Measurements from ENCODE around the gene MATR3. TPM values are rescaled to one million over a fixed set of nuclear protein-coding genes. Genes with fewer than 3 reads are reported as not detected.

Gene MATR3
- total RNA-seq, 1 experiment from 2014 or later: 267 TPM

- H3K27ac Mint-ChIP-seq: peak overlapping the region in 1 of 3 experiments; percentile 76; a peak in 1 of 7 replicates
- peaks cover 16 to 22% of the 10 kb centered on the region in 2 experiments; a peak in 3 of 4 replicates for H3K4me1 Mint-ChIP-seq
- Histone ChIP-seq H3K23ac (ENCODE audit: insufficient read length, low read depth, low read length) (no peak overlapping the region), H4K91ac (ENCODE audit: insufficient read length, low read depth, low read length) (no peak overlapping the region), H2BK5ac (ENCODE audit: insufficient read length, low read length) (no peak overlapping the region), H2BK120ac (ENCODE audit: low read depth, low read length, poor library complexity, severe bottlenecking) (no peak overlapping the region), H4K20me1 (ENCODE audit: control insufficient read depth, insufficient read depth, insufficient read length) (no peaks in the 10 kb centered on the region), H3K23me2 (ENCODE audit: insufficient read length, low read depth, low read length, poor library complexity, severe bottlenecking) (no peaks in the 10 kb centered on the region), H3K4me1 (ENCODE audit: insufficient read depth, low read length) (no peaks in the 10 kb centered on the region), H4K5ac (ENCODE audit: insufficient read length, low read depth, low read length) (no peak overlapping the region), H2BK12ac (ENCODE audit: insufficient read length, low read depth, low read length) (no peak overlapping the region), H3T11ph (ENCODE audit: low read length) (no peak overlapping the region), H3K79me1 (ENCODE audit: insufficient read depth, low read depth, low read length, poor library complexity, severe bottlenecking) (no peaks in the 10 kb centered on the region), H3K27me3 (ENCODE audit: insufficient read depth, low read length) (no peaks in the 10 kb centered on the region), H3K9ac (ENCODE audit: extremely low read depth, insufficient read length, low read length) (no peak overlapping the region), H3K79me2 (ENCODE audit: insufficient read depth, low read length) (no peaks in the 10 kb centered on the region), H2AK5ac (ENCODE audit: insufficient read length, low read length) (no peak overlapping the region), H3K4me2 (ENCODE audit: insufficient read depth, insufficient read length, low read length) (no peak overlapping the region), H2BK15ac (ENCODE audit: low read depth, low read length) (no peak overlapping the region), H4K8ac (replicated peaks; ENCODE audit: insufficient read length, low read depth, low read length) (no peak overlapping the region), H3K18ac (ENCODE audit: insufficient read length, low read depth, low read length) (no peak overlapping the region), H3K27ac (ENCODE audit: insufficient read length, low read depth, low read length) (no peak overlapping the region), H2AFZ (ENCODE audit: low read length) (no peak overlapping the region), H3K14ac (ENCODE audit: insufficient read depth, low read length) (no peak overlapping the region; the same call in 1 of the 2 replicates), H2BK20ac (ENCODE audit: low read depth, low read length, poor library complexity, severe bottlenecking) (no peak overlapping the region), H3K4ac (ENCODE audit: low read depth, low read length) (no peak overlapping the region), H3K56ac (ENCODE audit: insufficient read length, low read depth, low read length) (no peak overlapping the region), H3K9me3 (ENCODE audit: control insufficient read depth, low read depth, low read length) (no peaks in the 10 kb centered on the region)
- TF ChIP-seq CTCF (conservative IDR thresholded peaks at IDR 0.05): no peak
- no CpG with 5 or more reads among the region's 47 CpGs for WGBS (ENCODE audit: extremely low coverage, insufficient read length, low lambda C conversion rate)
- H3K36me3 Mint-ChIP-seq (ENCODE audit: insufficient read depth in 1 of 3, low read depth in 3 of 3): peaks cover 0 to 8% (median 0%) of the 10 kb centered on the region in 3 experiments; a peak in 3 of 7 replicates
- DNase-seq: peak; percentile 65
- no peaks in the 10 kb centered on the region for H3K27me3 Mint-ChIP-seq (ENCODE audit: low read depth)
- no peaks in the 10 kb centered on the region for H3K9me3 Mint-ChIP-seq
- no peak overlapping the region for H3K4me3 Mint-ChIP-seq
Measured at GRCh38 chr5:139378101-139378825, 84.7 kb downstream of the MATR3 start.

All from H9 (cell line).